SH-SY5Y (cell line): ENCODE data around the gene ITPK1.

ENCODE experiments used
- GATA2 ChIP-seq: IDR thresholded peaks from 2 replicates; pipeline ENCODE4 v1.6.1; 2011; ENCODE audit warnings: mild to moderate bottlenecking, low read depth, low read length
- GATA3 ChIP-seq: IDR thresholded peaks from 2 replicates; pipeline ENCODE4 v1.6.1; 2011; ENCODE audit warnings: low read depth, mild to moderate bottlenecking, low read length, moderate library complexity

ITPK1 gene

DNA sequence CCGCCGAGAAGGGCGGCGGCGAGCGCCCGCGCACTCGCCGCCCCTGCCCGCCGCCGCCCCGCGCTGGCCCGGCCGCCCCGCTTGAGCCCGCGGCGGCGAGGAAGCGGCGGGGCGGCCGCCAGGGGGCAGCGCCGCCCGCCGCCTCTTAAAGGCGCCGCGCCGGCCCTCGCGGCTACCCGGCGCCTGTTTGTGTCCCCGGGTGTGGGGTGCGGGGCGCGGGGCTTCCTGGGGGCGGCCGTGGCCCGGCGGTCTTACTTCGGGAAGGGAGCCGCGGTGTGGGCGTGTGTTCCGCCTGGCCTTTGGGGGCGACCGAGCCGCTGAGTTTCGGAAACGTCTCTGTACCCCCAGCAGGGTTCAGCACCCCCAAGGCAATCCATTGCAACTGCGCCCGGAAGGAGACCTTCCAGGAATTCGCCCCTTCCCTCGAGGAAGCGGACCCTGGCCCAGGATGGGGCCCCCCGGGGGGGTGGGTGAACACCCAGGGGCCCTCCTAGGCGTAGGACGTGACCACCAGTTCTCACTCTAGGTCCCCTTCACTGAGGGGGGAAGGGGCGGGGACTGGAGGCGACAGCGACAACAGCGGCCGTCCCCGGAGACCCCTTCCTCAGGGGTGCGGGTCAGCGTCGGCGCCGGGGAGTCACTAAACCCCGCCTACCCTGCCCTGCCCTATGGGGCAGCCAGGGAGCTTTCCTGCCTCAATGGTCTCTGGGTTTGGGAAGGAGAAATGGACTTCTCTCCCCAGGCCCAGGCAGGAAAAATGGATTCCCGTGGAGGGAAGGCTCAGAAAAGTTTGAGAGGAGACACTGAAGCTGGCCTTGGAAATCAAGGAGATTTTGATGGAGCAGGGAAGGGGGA is at the start of gene ITPK1:
TSS of gene ITPK1 (minus strand) at position 105 of the 855 bp plus-strand sequence. CDS start 762 bp downstream, outside the sequence.
- no peak for TF ChIP-seq GATA3
- TF ChIP-seq GATA2: no peak

GRCh38 chr14:93163564-93163963 is 47.8 kb upstream of the ITPK1 start:
- no peak for TF ChIP-seq GATA2
- no peak for TF ChIP-seq GATA3

DNA sequence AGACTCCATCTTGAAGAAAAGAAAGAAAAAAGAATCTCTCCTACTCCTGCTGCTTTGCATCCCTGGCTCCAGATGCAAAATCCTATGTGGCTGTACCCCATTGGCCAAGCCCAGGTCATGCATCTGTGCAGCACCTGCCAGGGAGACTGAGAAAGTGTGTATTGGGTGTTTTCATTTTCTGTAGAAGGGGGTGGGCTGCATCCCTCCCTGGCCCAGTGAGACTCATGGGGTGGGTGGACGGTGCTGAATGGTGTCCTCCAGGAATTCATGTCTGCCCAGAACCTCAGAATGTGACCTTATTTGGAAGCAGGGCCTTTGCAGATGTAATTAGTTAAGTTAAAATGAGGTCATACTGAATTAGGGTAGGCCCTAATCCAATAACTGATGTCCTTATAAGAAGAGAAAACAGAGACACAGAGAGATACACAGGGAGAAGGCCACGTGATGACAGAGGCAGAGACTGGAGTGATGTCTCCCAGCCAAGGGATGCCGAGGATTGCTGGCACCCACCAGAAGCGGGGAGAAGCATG is 45.8 kb upstream of the ITPK1 start:
- TF ChIP-seq GATA2 (no peak), GATA3 (no peak)

DNA sequence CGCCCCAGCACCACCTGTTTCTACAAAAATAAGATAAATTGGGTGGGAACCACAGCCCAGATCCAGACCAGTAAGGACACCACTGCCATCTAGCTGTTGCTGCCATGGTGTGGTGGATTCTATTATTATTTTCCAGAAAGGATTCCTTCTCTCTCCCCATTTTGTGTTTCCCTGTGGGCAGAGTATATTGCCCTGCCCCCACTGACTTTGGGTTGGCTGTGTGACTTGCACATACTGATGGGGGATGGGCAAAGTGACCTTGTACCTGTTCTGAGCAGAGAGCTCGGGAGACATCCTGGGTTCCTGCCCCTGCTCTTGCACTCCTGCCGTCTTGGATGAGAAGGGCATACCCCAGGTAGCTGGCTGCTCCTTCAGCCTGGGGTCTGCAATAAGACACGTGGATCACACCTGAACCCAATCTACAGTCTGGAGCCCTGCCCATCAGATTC is 44.7 kb upstream of the ITPK1 start:
- TF ChIP-seq GATA3 (no peak), GATA2 (no peak)

GRCh38 chr14:93156693-93157369 is 41.1 kb upstream of the ITPK1 start:
- TF ChIP-seq GATA3: no peak
- TF ChIP-seq GATA2: no peak

DNA sequence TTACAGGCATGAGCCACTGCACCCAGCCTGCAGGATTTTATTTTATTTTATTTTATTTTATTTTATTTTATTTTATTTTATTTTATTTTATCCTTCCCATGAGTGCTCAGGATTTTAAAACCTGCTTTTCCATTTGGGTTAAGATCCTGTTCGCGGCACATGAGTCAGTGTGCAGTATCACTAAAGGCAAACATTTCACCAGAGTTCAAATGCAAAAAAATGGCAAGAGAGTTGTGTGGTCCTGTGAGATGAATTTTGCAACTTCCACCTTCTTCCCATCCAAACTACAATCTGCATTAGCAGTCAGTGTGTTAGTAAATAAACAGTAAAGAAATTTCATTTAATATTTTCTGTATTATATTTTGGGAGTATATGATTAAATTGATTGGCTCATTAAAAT is 39.9 kb upstream of the ITPK1 start:
- no peak for TF ChIP-seq GATA3
- TF ChIP-seq GATA2: no peak

- no peak for TF ChIP-seq GATA3
- no peak for TF ChIP-seq GATA2
These were observed 37.4 kb upstream of the ITPK1 start for GRCh38 chr14:93153121-93153520.

- TF ChIP-seq GATA3: no peak
- TF ChIP-seq GATA2: no peak
These were observed 34.8 kb upstream of the ITPK1 start for GRCh38 chr14:93150227-93151208.

DNA sequence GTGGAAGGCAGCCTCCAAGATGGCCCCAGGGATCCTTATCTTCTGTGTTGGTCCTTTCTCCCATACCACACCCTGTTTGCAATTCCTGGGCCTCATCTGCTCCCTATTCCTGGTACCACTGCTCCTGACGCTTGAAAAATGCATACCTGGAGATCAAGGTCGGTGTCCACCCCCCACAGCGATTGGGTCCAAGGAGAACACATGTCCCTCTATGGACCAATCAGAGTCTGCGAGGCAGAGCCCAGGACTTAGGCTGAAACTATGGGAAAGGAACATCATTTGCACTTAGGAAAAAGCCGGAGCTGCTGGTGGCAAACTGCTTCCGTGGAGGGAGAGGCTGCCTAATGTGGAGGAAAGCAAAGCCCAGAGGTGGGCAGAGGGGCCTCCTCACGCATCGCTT is 33.3 kb upstream of the ITPK1 start:
- TF ChIP-seq GATA2: no peak
- TF ChIP-seq GATA3: no peak

- TF ChIP-seq GATA3 (no peak), GATA2 (no peak)
These were observed 30.4 kb upstream of the ITPK1 start for GRCh38 chr14:93146119-93146518.

- TF ChIP-seq GATA2: no peak
- TF ChIP-seq GATA3: no peak
These were observed 27.3 kb upstream of the ITPK1 start for GRCh38 chr14:93142854-93143652.

DNA sequence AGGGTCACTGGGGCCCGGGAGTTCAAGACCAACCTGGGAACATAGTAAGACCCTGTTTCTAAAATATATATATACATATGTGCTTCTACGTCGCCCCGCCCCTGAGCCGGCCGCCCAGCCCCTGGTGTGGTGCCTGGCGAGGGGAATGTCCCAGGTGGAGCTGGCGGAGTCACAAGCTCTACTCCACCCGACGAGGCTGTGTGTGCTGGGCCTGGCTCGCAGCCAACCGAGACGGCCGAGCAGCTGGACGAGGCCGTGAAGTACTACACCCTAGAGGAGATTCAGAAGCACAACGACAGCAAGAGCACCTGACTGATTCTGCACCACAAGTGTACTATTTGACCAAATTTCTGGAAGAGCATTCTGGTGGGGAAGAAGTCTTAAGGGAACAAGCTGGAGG is 22.1 kb upstream of the ITPK1 start:
- TF ChIP-seq GATA3 (no peak), GATA2 (no peak)

GRCh38 chr14:93136009-93136408 is 20.3 kb upstream of the ITPK1 start:
- no peak for TF ChIP-seq GATA2
- no peak for TF ChIP-seq GATA3

- TF ChIP-seq GATA3: no peak
- TF ChIP-seq GATA2: no peak
These were observed 19.7 kb upstream of the ITPK1 start for GRCh38 chr14:93135399-93135798.
